Measurements from ENCODE around the gene OVAAL.

- no peak for TF ChIP-seq RAD21 (IDR thresholded peaks at IDR 0.05 in 1 of 2, conservative IDR thresholded peaks at IDR 0.05 in 1 of 2; ENCODE audit: low read depth in 2 of 2, low read length in 2 of 2)
- no peak for TF ChIP-seq CREB1 (IDR thresholded peaks at IDR 0.05)
- TF ChIP-seq SIN3A (conservative IDR thresholded peaks at IDR 0.05 in 1 of 2, IDR thresholded peaks at IDR 0.05 in 1 of 2; ENCODE audit: low read depth in 1 of 2, low read length in 2 of 2) = no peak
- TF ChIP-seq CTCF (IDR thresholded peaks at IDR 0.05; ENCODE audit: control extremely low read depth in 1 of 3, insufficient read depth in 1 of 3, low read depth in 1 of 3, low read length in 3 of 3) = no peak
- no peak for TF ChIP-seq ZNF274 (IDR thresholded peaks at IDR 0.05; ENCODE audit: borderline replicate concordance, extremely low read depth, low read length)
- TF ChIP-seq ATF3 (IDR thresholded peaks at IDR 0.05; ENCODE audit: insufficient read depth, low read depth, low read length) = no peak
Observed at GRCh38 chr1:180603850-180604226, 45.1 kb downstream of the OVAAL start.
